DND-41 (cell line): ENCODE measurements around the gene GRIK4.

Source experiments
- EZH2 ChIP-seq: IDR thresholded peaks from 3 replicates; pipeline ENCODE4 v1.6.1; 2012; ENCODE audit warnings: borderline replicate concordance, low read depth, mild to moderate bottlenecking, moderate library complexity, low read length, inconsistent platforms; ENCODE audit not compliant: severe bottlenecking
- TF ChIP-seq, protein P1 (sequence below): IDR thresholded peaks from 2 replicates; pipeline ENCODE4 v1.5.1; 2012; ENCODE audit warnings: borderline replicate concordance, low read length, moderate library complexity, mild to moderate bottlenecking; ENCODE audit not compliant: poor library complexity, severe bottlenecking; ENCODE audit errors: extremely low read depth

DNA sequence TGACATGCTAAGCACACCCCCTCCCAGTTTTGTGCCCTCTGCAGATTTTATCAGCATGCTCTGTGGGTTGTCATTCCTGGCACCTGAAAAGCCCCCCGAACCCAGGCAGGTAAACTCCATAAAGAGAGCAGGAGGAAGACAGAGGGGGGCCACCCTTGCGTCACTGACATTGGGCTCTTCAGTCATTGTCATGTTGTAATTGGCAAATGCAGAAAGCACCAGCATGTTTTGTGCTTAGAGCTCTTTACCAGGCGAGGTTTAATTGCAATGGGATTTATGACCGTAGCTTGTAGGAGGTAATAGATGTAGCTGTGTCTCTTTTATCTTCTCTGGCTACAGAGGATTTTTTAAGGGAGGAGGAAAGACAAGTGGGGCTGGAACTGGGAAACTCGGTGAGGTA, 201.7 kb downstream of the GRIK4 start:
- TF ChIP-seq EZH2: no peak
- TF ChIP-seq, protein P1, sequence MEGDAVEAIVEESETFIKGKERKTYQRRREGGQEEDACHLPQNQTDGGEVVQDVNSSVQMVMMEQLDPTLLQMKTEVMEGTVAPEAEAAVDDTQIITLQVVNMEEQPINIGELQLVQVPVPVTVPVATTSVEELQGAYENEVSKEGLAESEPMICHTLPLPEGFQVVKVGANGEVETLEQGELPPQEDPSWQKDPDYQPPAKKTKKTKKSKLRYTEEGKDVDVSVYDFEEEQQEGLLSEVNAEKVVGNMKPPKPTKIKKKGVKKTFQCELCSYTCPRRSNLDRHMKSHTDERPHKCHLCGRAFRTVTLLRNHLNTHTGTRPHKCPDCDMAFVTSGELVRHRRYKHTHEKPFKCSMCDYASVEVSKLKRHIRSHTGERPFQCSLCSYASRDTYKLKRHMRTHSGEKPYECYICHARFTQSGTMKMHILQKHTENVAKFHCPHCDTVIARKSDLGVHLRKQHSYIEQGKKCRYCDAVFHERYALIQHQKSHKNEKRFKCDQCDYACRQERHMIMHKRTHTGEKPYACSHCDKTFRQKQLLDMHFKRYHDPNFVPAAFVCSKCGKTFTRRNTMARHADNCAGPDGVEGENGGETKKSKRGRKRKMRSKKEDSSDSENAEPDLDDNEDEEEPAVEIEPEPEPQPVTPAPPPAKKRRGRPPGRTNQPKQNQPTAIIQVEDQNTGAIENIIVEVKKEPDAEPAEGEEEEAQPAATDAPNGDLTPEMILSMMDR: no peak
